Heart left ventricle (tissue), 16 donors: Measurements from ENCODE around the gene COQ3. TPM values are rescaled to one million over a fixed set of nuclear protein-coding genes. Genes with fewer than 3 reads are reported as not detected.
A peak's percentile ranks its signal among the peaks of the same experiment; 100 is the strongest.

Experiments used
- ATAC-seq, 4 donors: fragments of 200-7000 bp; cut with Tn5 transposase; one replicate each; pipeline ENCODE4 v1.9.1; 2020 to 2022; ENCODE audit warnings: moderate library complexity in 4 of 4, mild to moderate bottlenecking in 3 of 4, moderate number of reproducible peaks in 1 of 4
- DNase-seq, 5 donors: peaks; one replicate each; pipeline ENCODE4 v3.0.0-alpha.2; 2020
- H3K27ac ChIP-seq, 12 donors: fragments of 200-600 bp; sonication (generic) in 4 of 12; one replicate each; pipeline versions ENCODE4 v1.5.0 to v1.8.0; 2016 to 2022; ENCODE audit warnings: mild to moderate bottlenecking in 2 of 12
- H3K27me3 ChIP-seq, 9 donors: fragments of 200-600 bp; sonication (generic) in 2 of 9; one replicate each; pipeline versions ENCODE4 v1.5.1 to v1.8.0; 2016 to 2022; ENCODE audit warnings: mild to moderate bottlenecking in 3 of 9
- H3K36me3 ChIP-seq, 9 donors: fragments of 200-600 bp; sonication (generic) in 2 of 9; one replicate each; pipeline versions ENCODE4 v1.5.0 to v1.8.0; 2018 to 2022; ENCODE audit warnings: mild to moderate bottlenecking in 2 of 9
- H3K4me1 ChIP-seq, 12 donors: fragments of 200-600 bp; sonication (generic) in 4 of 12; one replicate each; pipeline versions ENCODE4 v1.5.0 to v1.8.0; 2016 to 2022; ENCODE audit warnings: mild to moderate bottlenecking in 3 of 12
- H3K4me3 ChIP-seq, 12 donors: fragments of 200-600 bp; sonication (generic) in 4 of 12; one replicate each; pipeline versions ENCODE4 v1.5.0 to v1.8.0; 2017 to 2022; ENCODE audit warnings: mild to moderate bottlenecking in 9 of 12, moderate library complexity in 4 of 12
- H3K9me3 ChIP-seq, 12 donors: fragments of 200-600 bp; sonication (generic) in 4 of 12; one replicate each; pipeline versions ENCODE4 v1.5.0 to v1.8.0; 2016 to 2022; ENCODE audit warnings: mild to moderate bottlenecking in 1 of 12
- CTCF ChIP-seq, 12 donors: fragments of 200-600 bp; sonication (generic) in 4 of 12; IDR thresholded peaks; one replicate each; pipeline versions ENCODE4 v1.5.0 to v1.8.0; 2018 to 2022; ENCODE audit warnings: antibody characterized with exemption in 12 of 12, mild to moderate bottlenecking in 5 of 12
- POLR2A ChIP-seq, 2 donors: fragments of 450-650 bp; IDR thresholded peaks; one replicate each; pipeline ENCODE4 v1.6.1; 2017; ENCODE audit warnings: antibody characterized with exemption in 2 of 2, mild to moderate bottlenecking in 2 of 2, moderate library complexity in 2 of 2
- WGBS, 4 donors: extraction: QIAGEN DNeasy Blood & Tissue Kit in 2 of 4; methylation state at CpG; one replicate each; pipeline versions ENCODE4 v1.1.5 to v1.1.7; 2013 to 2018; 5-methylcytosine and 5-hydroxymethylcytosine counted together
- intact Hi-C, 10 donors: fragments of 100-400 bp; cut with DNase I; formaldehyde crosslinking; loops; one replicate each; pipeline versions ENCODE4 v1.11.1 to v1.14.2; 2022
- long read RNA-seq, 3 donors: library from polyadenylated mRNA; unstranded; transcript quantifications; one replicate each; pipeline ENCODE4 v2.0.0, GENCODE V29; 2020 to 2021
- polyA plus RNA-seq, 2 donors: library from polyadenylated mRNA; stranded (reverse); fragments of 200-250 nt; gene quantifications; one replicate each; pipeline ENCODE4 v1.2.3, GENCODE V29; 2013
- total RNA-seq, 9 donors: library from RNA; depleted of rRNA in 2 of 9; stranded (reverse); fragments of >200 nt in 2 of 9; fragmentation: NEBNext Ultra II Directional in 3 of 9; extraction: Animal tissue kit (Norgen Biotek cat#: 25700) in 3 of 9; gene quantifications; one replicate each; pipeline versions ENCODE4 v1.1.0 to v1.2.4, GENCODE V29; 2016 to 2023
- donor health status: ischemic (EF 13 %, LVEDD 7.1; RV severe dilation, severe dysfunction).
- donor health status: healthy with polysubstance abuse.
- donor health status: DM: no; HTN: yes; CAD: no.
- donor health status: DM: no; HTN: no; CAD: no.
- donor health status: ischemic (EF 25% LVEDD 6.9; RV normal size, moderate dysfunction).
- donor health status: ischemic (EF 25% LVEDD 5.7; RV mildly dilated, moderate dysfunction).
- donor health status: healthy.
- donor health status: DM: yes; HTN: yes; CAD: no.
- donor health status: ischemic (EF 35%, LVEDD 5.7; RV mildly dilated, moderate dysfunction).
- donor health status: nonischemic (EF 11% LVEDD 7.7; RV severe dilation, severe dysfunction).
- donor health status: DM: yes; HTN: yes; CAD: no.
- donor health status: PGD.
- donor health status: ischemic (EF 29% LVEDD 5.4; RV normal size, mild dysfunction).
- donor health status: nonischemic (EF 23%, LVEDD 6.1; RV moderate dilation, normal function).

COQ3 gene, protein sequence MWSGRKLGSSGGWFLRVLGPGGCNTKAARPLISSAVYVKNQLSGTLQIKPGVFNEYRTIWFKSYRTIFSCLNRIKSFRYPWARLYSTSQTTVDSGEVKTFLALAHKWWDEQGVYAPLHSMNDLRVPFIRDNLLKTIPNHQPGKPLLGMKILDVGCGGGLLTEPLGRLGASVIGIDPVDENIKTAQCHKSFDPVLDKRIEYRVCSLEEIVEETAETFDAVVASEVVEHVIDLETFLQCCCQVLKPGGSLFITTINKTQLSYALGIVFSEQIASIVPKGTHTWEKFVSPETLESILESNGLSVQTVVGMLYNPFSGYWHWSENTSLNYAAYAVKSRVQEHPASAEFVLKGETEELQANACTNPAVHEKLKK
- total RNA-seq: 10 to 100 TPM in 8 of 9 donors, 1 to 10 TPM in 1; 9.5 to 39.1 (median 26.3) TPM
- 10 to 100 TPM; 31.8 to 37.7 TPM for polyA plus RNA-seq
- long read RNA-seq, donor 1, transcript COQ3-201 (7 exons, 1,335 nt): major isoform, 46 of 56 reads
- long read RNA-seq, donor 1, partial matches to known transcripts: 0 of 56 reads
- long read RNA-seq, donor 1, other reads (novel, unspliced or antisense): 10 of 56 reads
- long read RNA-seq, donor 2, transcript COQ3-201 (7 exons, 1,335 nt): major isoform, 135 of 170 reads
- long read RNA-seq, donor 2, partial matches to known transcripts: 2 of 170 reads
- long read RNA-seq, donor 2, other reads (novel, unspliced or antisense): 33 of 170 reads
- long read RNA-seq, donor 3, transcript COQ3-201 (7 exons, 1,335 nt): major isoform, 21 of 25 reads
- long read RNA-seq, donor 3, partial matches to known transcripts: 0 of 25 reads
- long read RNA-seq, donor 3, other reads (novel, unspliced or antisense): 4 of 25 reads

- WGBS, 4 donors: 10 to 14% (median 12%) methylated on average over 52 to 56 of the region's 56 CpGs
- intact Hi-C loops: loop anchor here in 2 of 10 donors (2.0 to 5.0 kb wide), 2 partner anchors 31 to 33 kb away; partner anchors contain the start of gene PNISR (in 2 of the 2)
- Histone ChIP-seq H3K4me3 (peak within 1 kb of the TSS; percentile 71 to 91 (median 82)), H3K9me3 (no peaks in the 10 kb centered on the region), H3K27me3 (no peaks in the 10 kb centered on the region), H3K27ac (peak within 1 kb of the TSS; percentile 75 to 90 (median 86)), H3K4me1 (peaks cover 0 to 9% (median 2%) of the 10 kb centered on the region in 12 donors), H3K36me3 (peaks cover 0 to 21% (median 18%) of the 10 kb centered on the region in 9 donors)
- DNase-seq: peak; percentile 67 to 87 (median 79)
- TF ChIP-seq CTCF (IDR thresholded peaks at IDR 0.05) (peak in 1 of 12 donors; percentile 12), POLR2A (IDR thresholded peaks at IDR 0.05) (peak in 1 of 2 donors; percentile 46)
- ATAC-seq: peak; percentile 82 to 93 (median 91)
These were observed at the start of gene COQ3 for GRCh38 chr6:99393698-99394531. COQ3 (minus strand) TSS chr6:99394195; CDS start chr6:99394179, 16 bp downstream.

- ATAC-seq (peak in 2 of 4 donors; percentile 48 to 73), DNase-seq (no peak)
- peaks cover 0 to 8% (median 0%) of the 10 kb centered on the region in 12 donors for H3K4me1 ChIP-seq
- H3K4me3 ChIP-seq: no peak overlapping the region
- H3K36me3 ChIP-seq: peaks cover 0 to 47% (median 27%) of the 10 kb centered on the region in 9 donors
- H3K27me3 ChIP-seq: no peaks in the 10 kb centered on the region
- TF ChIP-seq CTCF (IDR thresholded peaks at IDR 0.05) (peak; percentile 60 to 84 (median 74)), POLR2A (IDR thresholded peaks at IDR 0.05) (no peak)
- no peaks in the 10 kb centered on the region for H3K9me3 ChIP-seq
- WGBS, 4 donors: 4 to 13% (median 10%) methylated on average over 3 of the region's 3 CpGs
- no peak overlapping the region for H3K27ac ChIP-seq
- intact Hi-C loops: no loop called here
These were observed 40.9 kb upstream of the COQ3 start for GRCh38 chr6:99434702-99435530.

- peaks cover 0 to 10% (median 2%) of the 10 kb centered on the region in 12 donors for H3K4me1 ChIP-seq
- WGBS, 4 donors: 85 to 91% (median 89%) methylated on average over 2 of the region's 2 CpGs
- H3K27me3 ChIP-seq: no peaks in the 10 kb centered on the region
- intact Hi-C loops: no loop called here
- no peak for ATAC-seq
- peaks cover 0 to 40% (median 28%) of the 10 kb centered on the region in 9 donors for H3K36me3 ChIP-seq
- no peak overlapping the region for H3K4me3 ChIP-seq
- no peak for DNase-seq
- no peaks in the 10 kb centered on the region for H3K9me3 ChIP-seq
- no peak overlapping the region for H3K27ac ChIP-seq
- TF ChIP-seq CTCF (IDR thresholded peaks at IDR 0.05) (no peak), POLR2A (IDR thresholded peaks at IDR 0.05) (no peak)
These were observed 38.9 kb upstream of the COQ3 start for GRCh38 chr6:99432877-99433276.
